H9 (cell line): ENCODE data around the gene LRP8. TPM values are rescaled to one million over a fixed set of nuclear protein-coding genes. Genes with fewer than 3 reads are reported as not detected.

Experiments
- DNase-seq: peaks from one replicate; pipeline ENCODE4 v3.0.0-alpha.2; 2017
- H2AFZ ChIP-seq: one replicate; pipeline ENCODE4 v1.6.1; 2013; ENCODE audit warnings: mild to moderate bottlenecking, low read length, control low read depth, moderate library complexity
- H2AK5ac ChIP-seq: 2 replicates; pipeline ENCODE4 v1.6.1; 2013; ENCODE audit warnings: low read length, control low read depth, mixed read lengths; ENCODE audit not compliant: insufficient read length
- H2BK120ac ChIP-seq: one replicate; pipeline ENCODE4 v1.6.1; 2013; ENCODE audit warnings: low read depth, mild to moderate bottlenecking, low read length, control low read depth, inconsistent platforms; ENCODE audit not compliant: poor library complexity, severe bottlenecking
- H2BK12ac ChIP-seq: 2 replicates; pipeline ENCODE4 v1.6.1; 2013; ENCODE audit warnings: low read length, control low read depth, mixed read lengths, low read depth; ENCODE audit not compliant: insufficient read length
- H2BK15ac ChIP-seq: 2 replicates; pipeline ENCODE4 v1.6.1; 2013; ENCODE audit warnings: low read depth, low read length, control low read depth
- H2BK20ac ChIP-seq: one replicate; pipeline ENCODE4 v1.6.1; 2013; ENCODE audit warnings: low read depth, mild to moderate bottlenecking, low read length, control low read depth, inconsistent platforms; ENCODE audit not compliant: poor library complexity, severe bottlenecking
- H2BK5ac ChIP-seq: 2 replicates; pipeline ENCODE4 v1.6.1; 2013; ENCODE audit warnings: low read length, control low read depth, mixed read lengths; ENCODE audit not compliant: insufficient read length
- H3K14ac ChIP-seq: 2 replicates; pipeline ENCODE4 v1.6.1; 2013; ENCODE audit warnings: low read length, control low read depth; ENCODE audit not compliant: insufficient read depth
- H3K18ac ChIP-seq: 2 replicates; pipeline ENCODE4 v1.6.1; 2013; ENCODE audit warnings: low read depth, mild to moderate bottlenecking, mixed read lengths, low read length, control low read depth; ENCODE audit not compliant: insufficient read length
- H3K23ac ChIP-seq: 2 replicates; pipeline ENCODE4 v1.6.1; 2013; ENCODE audit warnings: low read length, control low read depth, mixed read lengths, low read depth; ENCODE audit not compliant: insufficient read length
- H3K23me2 ChIP-seq: 2 replicates; pipeline ENCODE4 v1.6.1; 2013; ENCODE audit warnings: low read depth, mild to moderate bottlenecking, mixed read lengths, low read length, control low read depth; ENCODE audit not compliant: insufficient read length, poor library complexity, severe bottlenecking
- H3K27ac ChIP-seq: 2 replicates; pipeline ENCODE4 v1.5.1; 2013; ENCODE audit warnings: low read length, control low read depth, mixed read lengths, low read depth; ENCODE audit not compliant: insufficient read length
- H3K27me3 ChIP-seq: 2 replicates; pipeline ENCODE4 v1.6.1; 2013; ENCODE audit warnings: low read length, control low read depth, inconsistent platforms; ENCODE audit not compliant: insufficient read depth
- H3K4ac ChIP-seq: 2 replicates; pipeline ENCODE4 v1.6.1; 2013; ENCODE audit warnings: low read depth, mild to moderate bottlenecking, control low read depth, inconsistent platforms, low read length, moderate library complexity
- H3K4me1 ChIP-seq: 2 replicates; pipeline ENCODE4 v1.6.1; 2013; ENCODE audit warnings: low read length, control low read depth, inconsistent platforms; ENCODE audit not compliant: insufficient read depth
- H3K4me2 ChIP-seq: 2 replicates; pipeline ENCODE4 v1.6.1; 2013; ENCODE audit warnings: low read length, control low read depth, mixed read lengths; ENCODE audit not compliant: insufficient read length, insufficient read depth
- H3K56ac ChIP-seq: 2 replicates; pipeline ENCODE4 v1.6.1; 2013; ENCODE audit warnings: low read depth, mild to moderate bottlenecking, mixed read lengths, low read length, control low read depth; ENCODE audit not compliant: insufficient read length
- H3K79me1 ChIP-seq: 2 replicates; pipeline ENCODE4 v1.6.1; 2013; ENCODE audit warnings: low read depth, mild to moderate bottlenecking, moderate library complexity, low read length, control low read depth, inconsistent platforms; ENCODE audit not compliant: insufficient read depth, poor library complexity, severe bottlenecking
- H3K79me2 ChIP-seq: 2 replicates; pipeline ENCODE4 v1.6.1; 2013; ENCODE audit warnings: low read length, control low read depth, inconsistent platforms; ENCODE audit not compliant: insufficient read depth
- H3K9ac ChIP-seq: 2 replicates; pipeline ENCODE4 v1.6.1; 2013; ENCODE audit warnings: low read length, control low read depth, mixed read lengths; ENCODE audit not compliant: insufficient read length; ENCODE audit errors: extremely low read depth
- H3K9me3 ChIP-seq: one replicate; pipeline ENCODE4 v1.6.1; 2013; ENCODE audit warnings: low read depth, low read length, inconsistent platforms; ENCODE audit not compliant: control insufficient read depth
- H3T11ph ChIP-seq: one replicate; pipeline ENCODE4 v1.6.1; 2013; ENCODE audit warnings: mild to moderate bottlenecking, low read length, control low read depth, inconsistent platforms
- H4K20me1 ChIP-seq: one replicate; pipeline ENCODE4 v1.6.1; 2013; ENCODE audit not compliant: control insufficient read depth, insufficient read length, insufficient read depth
- H4K5ac ChIP-seq: 2 replicates; pipeline ENCODE4 v1.6.1; 2013; ENCODE audit warnings: low read depth, mild to moderate bottlenecking, mixed read lengths, low read length, control low read depth; ENCODE audit not compliant: insufficient read length
- H4K8ac ChIP-seq: replicated peaks from 2 replicates; pipeline ENCODE4 v1.6.1; 2013; ENCODE audit warnings: low read length, control low read depth, mixed read lengths, low read depth; ENCODE audit not compliant: insufficient read length
- H4K91ac ChIP-seq: 2 replicates; pipeline ENCODE4 v1.6.1; 2013; ENCODE audit warnings: low read depth, mild to moderate bottlenecking, moderate library complexity, mixed read lengths, low read length, control low read depth; ENCODE audit not compliant: insufficient read length
- H3K27ac Mint-ChIP-seq, 3 experiments: 2 replicates in 2 of 3; 3 replicates in 1 of 3; pipeline ENCODE4 v1.8.0; 2020 to 2021; ENCODE audit warnings: mixed read lengths in 3 of 3, mild to moderate bottlenecking in 1 of 3, moderate library complexity in 1 of 3
- H3K27me3 Mint-ChIP-seq: 2 replicates; pipeline ENCODE4 v1.8.0; 2021; ENCODE audit warnings: low read depth, mild to moderate bottlenecking, moderate library complexity, mixed read lengths
- H3K36me3 Mint-ChIP-seq, 3 experiments: 2 replicates in 2 of 3; 3 replicates in 1 of 3; pipeline ENCODE4 v1.8.0; 2020 to 2021; ENCODE audit warnings: low read depth in 3 of 3, mixed read lengths in 3 of 3; ENCODE audit not compliant: insufficient read depth in 1 of 3
- H3K4me1 Mint-ChIP-seq, 2 experiments: 2 replicates each; pipeline ENCODE4 v1.8.0; 2020; ENCODE audit warnings: mixed read lengths in 2 of 2
- H3K4me3 Mint-ChIP-seq, 2 experiments: 2 replicates in 1 of 2; 3 replicates in 1 of 2; pipeline ENCODE4 v1.8.0; 2020 to 2021; ENCODE audit warnings: mild to moderate bottlenecking in 2 of 2, mixed read lengths in 2 of 2, moderate library complexity in 1 of 2
- H3K9me3 Mint-ChIP-seq, 2 experiments: 2 replicates in 1 of 2; 3 replicates in 1 of 2; pipeline ENCODE4 v1.8.0; 2020; ENCODE audit warnings: mild to moderate bottlenecking in 2 of 2, mixed read lengths in 2 of 2, moderate library complexity in 1 of 2
- WGBS: extraction: QIAGEN DNeasy Blood & Tissue Kit; methylation state at CpG from one replicate; pipeline ENCODE4 v1.1.7; 2013; ENCODE audit warnings: missing lambda C conversion rate, low lambda C conversion rate, mixed read lengths; ENCODE audit not compliant: insufficient read length; ENCODE audit errors: extremely low coverage; 5-methylcytosine and 5-hydroxymethylcytosine counted together
- total RNA-seq: library from RNA; stranded (reverse); gene quantifications from 2 replicates; pipeline ENCODE4 v1.2.1, GENCODE V29; 2021
- TF ChIP-seq, protein P1 (sequence below): fragments of 200-600 bp; sonication (generic); conservative IDR thresholded peaks from 3 replicates; pipeline ENCODE4 v1.8.0; 2021; ENCODE audit warnings: antibody characterized with exemption, mild to moderate bottlenecking

LRP8 gene
- total RNA-seq, 1 experiment from 2014 or later, result 78.6 TPM

DNA sequence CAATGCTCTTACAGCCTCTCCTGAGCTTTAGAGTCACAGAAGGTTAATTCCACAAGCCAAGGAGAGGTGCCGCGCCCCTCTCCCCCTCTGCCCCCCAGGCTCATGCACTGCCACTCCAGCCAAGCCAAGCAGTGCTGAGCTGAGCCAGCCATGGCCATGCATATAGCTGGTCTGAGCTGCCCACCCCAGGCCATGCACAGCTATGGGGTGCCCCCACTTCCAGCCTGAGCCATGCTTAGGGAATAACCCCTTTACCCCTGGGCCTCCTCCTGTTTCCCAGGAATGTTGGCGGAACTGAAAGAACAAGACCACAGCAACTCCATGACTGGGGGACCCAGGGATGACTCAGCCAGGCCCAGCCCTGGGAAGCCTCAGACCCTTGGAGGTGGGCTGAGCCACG, 55.5 kb downstream of the LRP8 start:
- H3K4me1 Mint-ChIP-seq, result no peaks in the 10 kb centered on the region
- no peak overlapping the region for H2AK5ac ChIP-seq
- H3T11ph ChIP-seq, result no peak overlapping the region
- H2BK12ac ChIP-seq, result no peak overlapping the region
- no peaks in the 10 kb centered on the region for H3K79me1 ChIP-seq
- H3K4me1 ChIP-seq, result no peaks in the 10 kb centered on the region
- H3K23me2 ChIP-seq, result peaks cover 2% of the 10 kb centered on the region
- H3K56ac ChIP-seq, result no peak overlapping the region
- DNase-seq, result no peak
- H4K5ac ChIP-seq, result no peak overlapping the region
- no peaks in the 10 kb centered on the region for H3K27me3 ChIP-seq
- no peak overlapping the region for H3K4me2 ChIP-seq
- H2BK120ac ChIP-seq, result no peak overlapping the region
- no peak overlapping the region for H3K4me3 Mint-ChIP-seq
- no peak overlapping the region for H2AFZ ChIP-seq
- no peak overlapping the region for H2BK20ac ChIP-seq
- H4K20me1 ChIP-seq, result no peaks in the 10 kb centered on the region
- H3K79me2 ChIP-seq, result no peaks in the 10 kb centered on the region
- no CpG with 5 or more reads among the region's 4 CpGs for WGBS
- TF ChIP-seq, protein P1, sequence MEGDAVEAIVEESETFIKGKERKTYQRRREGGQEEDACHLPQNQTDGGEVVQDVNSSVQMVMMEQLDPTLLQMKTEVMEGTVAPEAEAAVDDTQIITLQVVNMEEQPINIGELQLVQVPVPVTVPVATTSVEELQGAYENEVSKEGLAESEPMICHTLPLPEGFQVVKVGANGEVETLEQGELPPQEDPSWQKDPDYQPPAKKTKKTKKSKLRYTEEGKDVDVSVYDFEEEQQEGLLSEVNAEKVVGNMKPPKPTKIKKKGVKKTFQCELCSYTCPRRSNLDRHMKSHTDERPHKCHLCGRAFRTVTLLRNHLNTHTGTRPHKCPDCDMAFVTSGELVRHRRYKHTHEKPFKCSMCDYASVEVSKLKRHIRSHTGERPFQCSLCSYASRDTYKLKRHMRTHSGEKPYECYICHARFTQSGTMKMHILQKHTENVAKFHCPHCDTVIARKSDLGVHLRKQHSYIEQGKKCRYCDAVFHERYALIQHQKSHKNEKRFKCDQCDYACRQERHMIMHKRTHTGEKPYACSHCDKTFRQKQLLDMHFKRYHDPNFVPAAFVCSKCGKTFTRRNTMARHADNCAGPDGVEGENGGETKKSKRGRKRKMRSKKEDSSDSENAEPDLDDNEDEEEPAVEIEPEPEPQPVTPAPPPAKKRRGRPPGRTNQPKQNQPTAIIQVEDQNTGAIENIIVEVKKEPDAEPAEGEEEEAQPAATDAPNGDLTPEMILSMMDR, result no peak
- no peak overlapping the region for H3K9ac ChIP-seq
- no peaks in the 10 kb centered on the region for H3K9me3 Mint-ChIP-seq
- no peak overlapping the region for H4K8ac ChIP-seq
- H3K27me3 Mint-ChIP-seq, result no peaks in the 10 kb centered on the region; the same call in 1 of the 2 replicates
- no peak overlapping the region; the same call in 1 of the 2 replicates for H3K14ac ChIP-seq
- H2BK5ac ChIP-seq, result no peak overlapping the region
- H3K36me3 Mint-ChIP-seq, result peaks cover 37 to 81% (median 66%) of the 10 kb centered on the region in 3 experiments
- no peak overlapping the region for H3K23ac ChIP-seq
- no peak overlapping the region for H2BK15ac ChIP-seq
- H4K91ac ChIP-seq, result no peak overlapping the region
- H3K4ac ChIP-seq, result no peak overlapping the region
- no peak overlapping the region for H3K27ac ChIP-seq
- peak overlapping the region in 1 of 3 experiments; percentile 76; a peak in 4 of 7 replicates for H3K27ac Mint-ChIP-seq
- no peak overlapping the region for H3K18ac ChIP-seq
- no peaks in the 10 kb centered on the region for H3K9me3 ChIP-seq
